A549 treated with AZD2906 at 1 μM for 4 hours (cell line): Measurements from ENCODE around the gene LCE2C. TPM values are rescaled to one million over a fixed set of nuclear protein-coding genes. Genes with fewer than 3 reads are reported as not detected.

Experiments
- total RNA-seq: library from RNA; stranded (reverse); fragments of 200-300 nt; extraction: Qiagen RNA extraction; gene quantifications from 5 replicates; pipeline ENCODE4 v1.2.3, GENCODE V29; 2022

Gene LCE2C
- total RNA-seq: not detected in 5 replicates

GRCh38 chr1:152674983-152675382, at the start of gene LCE2C:
LCE2C (plus strand) TSS chr1:152675279; CDS start chr1:152676016, 737 bp downstream.

GRCh38 chr1:152663098-152663497, 12.0 kb upstream of the LCE2C start, which contains the start of gene LCE2D:
LCE2D (plus strand) TSS chr1:152663380; CDS start chr1:152664106, 726 bp downstream.

GRCh38 chr1:152685823-152686222, 10.7 kb downstream of the LCE2C start, which contains the start of gene LCE2B:
LCE2B (plus strand) TSS chr1:152686123; CDS start chr1:152686844, 721 bp downstream.

GRCh38 chr1:152697701-152698600, 22.9 kb downstream of the LCE2C start, which contains the start of gene LCE2A:
LCE2A (plus strand) TSS chr1:152698345; CDS start chr1:152698902, 557 bp downstream.

GRCh38 chr1:152707860-152708259, 32.8 kb downstream of the LCE2C start, which contains the start of gene LCE4A:
LCE4A (plus strand) TSS chr1:152708160; CDS start chr1:152709076, 916 bp downstream.

Other genes with a start within 250 kb of the LCE2C start
- not detected in 5 replicates for gene LCE5A, start 164.5 kb upstream of the LCE2C start, total RNA-seq
- gene CRCT1, start 160.8 kb upstream of the LCE2C start, total RNA-seq: 0.27 to 0.84 TPM (median 0.45 TPM) in 5 replicates
- 0.12 to 0.24 TPM (median 0.20 TPM) in 4 of 5 replicates, not detected in the other for gene LCE3E, start 108.5 kb upstream of the LCE2C start, total RNA-seq
- gene LCE3D, start 94.8 kb upstream of the LCE2C start, total RNA-seq: 2.8 to 4.4 TPM (median 3.1 TPM) in 5 replicates
- not detected in 5 replicates for gene LCE3C, start 75.0 kb upstream of the LCE2C start, total RNA-seq
- not detected in 5 replicates for gene LCE3B, start 61.5 kb upstream of the LCE2C start, total RNA-seq
- gene LCE3A, start 52.2 kb upstream of the LCE2C start, total RNA-seq: not detected in 5 replicates
- not detected in 5 replicates for gene LCE2D, start 11.9 kb upstream of the LCE2C start, total RNA-seq
- not detected in 5 replicates for gene LCE2B, start 10.8 kb downstream of the LCE2C start, total RNA-seq
- not detected in 5 replicates for gene LCE2A, start 23.1 kb downstream of the LCE2C start, total RNA-seq
- gene LCE4A, start 32.9 kb downstream of the LCE2C start, total RNA-seq: not detected in 5 replicates
- not detected in 5 replicates for gene KPRP, start 82.7 kb downstream of the LCE2C start, total RNA-seq
- not detected in 5 replicates for gene LCE1F, start 99.9 kb downstream of the LCE2C start, total RNA-seq
- 0.32 TPM in 1 of 5 replicates, not detected in the others for gene LCE1E, start 111.0 kb downstream of the LCE2C start, total RNA-seq
- not detected in 5 replicates for gene LCE1D, start 121.4 kb downstream of the LCE2C start, total RNA-seq
- 0.22 TPM in 1 of 5 replicates, not detected in the others for gene LCE1C, start 131.4 kb downstream of the LCE2C start, total RNA-seq
- 0.06 to 0.10 TPM (median 0.08 TPM) in 3 of 5 replicates, not detected in the others for gene LCE1B, start 136.7 kb downstream of the LCE2C start, total RNA-seq
- not detected in 5 replicates for gene LCE1A, start 152.2 kb downstream of the LCE2C start, total RNA-seq
- gene LCE6A, start 167.6 kb downstream of the LCE2C start, total RNA-seq: not detected in 5 replicates
- gene LCE7A, start 184.7 kb downstream of the LCE2C start, total RNA-seq: not detected in 5 replicates
- not detected in 5 replicates for gene SMCP, start 203.0 kb downstream of the LCE2C start, total RNA-seq
- gene IVL, start 233.3 kb downstream of the LCE2C start, total RNA-seq: 0.06 to 0.18 TPM (median 0.11 TPM) in 4 of 5 replicates, not detected in the other